ENCODE results near the gene LTBP2. TPM values are rescaled to one million over a fixed set of nuclear protein-coding genes. Genes with fewer than 3 reads are reported as not detected.
A peak's percentile ranks its signal among the peaks of the same experiment; 100 is the strongest.

LTBP2 gene
- total RNA-seq, 1 experiment from 2014 or later, result 124 TPM

DNA sequence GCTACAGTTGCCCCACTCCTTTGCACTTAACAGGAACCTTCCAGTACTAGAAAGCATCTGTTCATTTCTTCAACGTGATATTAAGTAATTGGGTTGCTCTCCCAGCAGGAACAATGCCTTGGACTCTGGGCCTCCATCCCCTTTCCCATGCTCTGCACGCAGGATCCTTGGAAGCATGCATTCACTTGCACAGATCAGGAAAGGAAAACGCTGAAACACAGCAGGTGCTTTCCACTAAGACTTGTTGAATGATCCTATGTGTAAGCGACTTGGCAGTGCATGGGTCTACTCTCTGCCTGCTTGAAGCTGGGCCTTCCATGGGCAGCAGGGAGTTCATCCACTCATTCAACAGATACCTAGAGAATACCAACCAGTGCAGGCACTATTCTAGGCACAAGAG lies 2.3 kb downstream of the LTBP2 start:
- no peaks in the 10 kb centered on the region for H3K9me2 ChIP-seq (ENCODE audit: insufficient read depth)
- no peaks in the 10 kb centered on the region for H3K9me3 ChIP-seq (ENCODE audit: insufficient read depth, low read depth)
- no peak overlapping the region for H2AFZ ChIP-seq
- H3K4me3 ChIP-seq, result no peak overlapping the region
- peaks cover 58% of the 10 kb centered on the region for H3K79me2 ChIP-seq (ENCODE audit: low read depth)
- ChIA-PET CTCF (interaction anchor here (0.5 to 5.5 kb wide), 29 partner anchors 9 to 368 kb away, joined by 3 to 82 read pairs (median 6); partner anchors contain the start of genes AREL1, FCF1, ISCA2 and NPC2), POLR2A (ENCODE audit: unreplicated experiment) (interaction anchor here (0.5 to 1.6 kb wide), 7 partner anchors 10 to 458 kb away, joined by 3 to 25 read pairs (median 7); no protein-coding TSS in a partner anchor)
- DNase-seq, result no peak
- H4K20me1 ChIP-seq (ENCODE audit: insufficient read depth), result no peaks in the 10 kb centered on the region
- H3K4me1 ChIP-seq (replicated peaks; ENCODE audit: insufficient read depth), result peaks cover 35% of the 10 kb centered on the region
- H3K27ac ChIP-seq, result no peak overlapping the region
- H3K27me3 ChIP-seq (ENCODE audit: insufficient read depth, low read depth), result no peaks in the 10 kb centered on the region
- intact Hi-C loops (cut with micrococcal nuclease; ENCODE audit: unreplicated experiment), result loop anchor here (1.0 to 10.0 kb wide), 12 partner anchors 37 to 475 kb away; partner anchors contain the start of genes AREL1, FCF1 and YLPM1
- peaks cover 42% of the 10 kb centered on the region for H3F3A ChIP-seq (ENCODE audit: insufficient read depth, low read depth)
- H3K4me2 ChIP-seq, result peak overlapping the region; percentile 0
- TF ChIP-seq, protein P1, sequence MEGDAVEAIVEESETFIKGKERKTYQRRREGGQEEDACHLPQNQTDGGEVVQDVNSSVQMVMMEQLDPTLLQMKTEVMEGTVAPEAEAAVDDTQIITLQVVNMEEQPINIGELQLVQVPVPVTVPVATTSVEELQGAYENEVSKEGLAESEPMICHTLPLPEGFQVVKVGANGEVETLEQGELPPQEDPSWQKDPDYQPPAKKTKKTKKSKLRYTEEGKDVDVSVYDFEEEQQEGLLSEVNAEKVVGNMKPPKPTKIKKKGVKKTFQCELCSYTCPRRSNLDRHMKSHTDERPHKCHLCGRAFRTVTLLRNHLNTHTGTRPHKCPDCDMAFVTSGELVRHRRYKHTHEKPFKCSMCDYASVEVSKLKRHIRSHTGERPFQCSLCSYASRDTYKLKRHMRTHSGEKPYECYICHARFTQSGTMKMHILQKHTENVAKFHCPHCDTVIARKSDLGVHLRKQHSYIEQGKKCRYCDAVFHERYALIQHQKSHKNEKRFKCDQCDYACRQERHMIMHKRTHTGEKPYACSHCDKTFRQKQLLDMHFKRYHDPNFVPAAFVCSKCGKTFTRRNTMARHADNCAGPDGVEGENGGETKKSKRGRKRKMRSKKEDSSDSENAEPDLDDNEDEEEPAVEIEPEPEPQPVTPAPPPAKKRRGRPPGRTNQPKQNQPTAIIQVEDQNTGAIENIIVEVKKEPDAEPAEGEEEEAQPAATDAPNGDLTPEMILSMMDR (conservative IDR thresholded peaks at IDR 0.05), result no peak
- no peak for TF ChIP-seq EZH2 (IDR thresholded peaks at IDR 0.05; ENCODE audit: low read depth)
- no TSS peak for BruUV-seq (replicated peaks)
- H3K36me3 ChIP-seq (ENCODE audit: low read depth), result 0 out of 2 replicates have a peak, but pooled peaks cover 9% of the 10 kb centered on the region

DNA sequence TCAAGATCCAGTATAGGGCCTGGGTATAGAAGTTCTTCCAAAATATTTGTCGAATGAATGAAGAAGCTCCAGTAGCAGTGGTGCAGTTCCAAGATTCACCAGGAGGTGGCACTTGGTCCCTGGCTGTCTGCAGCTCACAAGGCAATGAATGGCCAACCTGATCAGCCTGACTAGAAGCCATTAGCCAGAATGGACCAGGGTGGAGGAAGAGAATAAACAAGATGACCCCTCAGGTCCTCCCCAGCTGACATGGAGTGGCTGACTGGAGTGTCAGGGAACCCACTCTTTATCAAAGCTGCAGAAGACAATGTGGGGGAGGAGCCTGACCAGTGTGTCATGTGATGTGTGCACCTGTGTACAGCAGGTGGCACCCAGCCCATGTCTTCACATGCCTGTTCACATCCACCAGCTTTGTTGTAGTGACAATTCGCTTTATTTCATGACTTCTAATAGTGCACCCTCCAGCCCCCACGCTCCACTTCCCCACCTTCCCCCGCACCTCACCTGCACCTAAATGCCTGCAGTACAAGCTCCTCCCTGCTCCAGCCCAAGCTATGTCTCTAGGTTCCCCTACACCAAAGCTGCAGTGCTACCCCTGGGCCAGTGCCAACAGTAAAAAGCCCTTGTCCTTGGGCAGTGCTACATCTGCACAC lies 3.0 kb downstream of the LTBP2 start:
- TF ChIP-seq, protein P1 (conservative IDR thresholded peaks at IDR 0.05), result peak; percentile 100
- no peak for TF ChIP-seq EZH2 (IDR thresholded peaks at IDR 0.05; ENCODE audit: low read depth)
- Histone ChIP-seq H3K4me3 (no peak overlapping the region), H3K79me2 (ENCODE audit: low read depth) (peaks cover 53% of the 10 kb centered on the region), H3F3A (ENCODE audit: insufficient read depth, low read depth) (peaks cover 36% of the 10 kb centered on the region), H3K36me3 (ENCODE audit: low read depth) (0 out of 2 replicates have a peak, but pooled peaks cover 9% of the 10 kb centered on the region), H3K27me3 (ENCODE audit: insufficient read depth, low read depth) (no peaks in the 10 kb centered on the region), H3K4me1 (replicated peaks; ENCODE audit: insufficient read depth) (peaks cover 29% of the 10 kb centered on the region), H4K20me1 (ENCODE audit: insufficient read depth) (no peaks in the 10 kb centered on the region), H2AFZ (no peak overlapping the region), H3K27ac (no peak overlapping the region), H3K9me3 (ENCODE audit: insufficient read depth, low read depth) (no peaks in the 10 kb centered on the region), H3K9me2 (ENCODE audit: insufficient read depth) (no peaks in the 10 kb centered on the region), H3K4me2 (peak overlapping the region; percentile 0; the same call in 1 of the 2 replicates)
- no TSS peak for BruUV-seq (replicated peaks)
- CTCF ChIA-PET, result interaction anchor here (0.5 to 5.5 kb wide), 42 partner anchors 10 to 455 kb away, joined by 3 to 82 read pairs (median 6); partner anchors contain the start of genes ACYP1, AREL1, FCF1 and ISCA2
- peak; percentile 79 to 95 for DNase-seq
- POLR2A ChIA-PET (ENCODE audit: unreplicated experiment), result interaction anchor here (0.5 to 1.6 kb wide), 16 partner anchors 10 to 459 kb away, joined by 3 to 25 read pairs (median 4); no protein-coding TSS in a partner anchor
- intact Hi-C loops (cut with micrococcal nuclease; ENCODE audit: unreplicated experiment), result loop anchor here (1.0 to 10.0 kb wide), 11 partner anchors 36 to 476 kb away; partner anchors contain the start of genes AREL1, FCF1 and YLPM1

DNA sequence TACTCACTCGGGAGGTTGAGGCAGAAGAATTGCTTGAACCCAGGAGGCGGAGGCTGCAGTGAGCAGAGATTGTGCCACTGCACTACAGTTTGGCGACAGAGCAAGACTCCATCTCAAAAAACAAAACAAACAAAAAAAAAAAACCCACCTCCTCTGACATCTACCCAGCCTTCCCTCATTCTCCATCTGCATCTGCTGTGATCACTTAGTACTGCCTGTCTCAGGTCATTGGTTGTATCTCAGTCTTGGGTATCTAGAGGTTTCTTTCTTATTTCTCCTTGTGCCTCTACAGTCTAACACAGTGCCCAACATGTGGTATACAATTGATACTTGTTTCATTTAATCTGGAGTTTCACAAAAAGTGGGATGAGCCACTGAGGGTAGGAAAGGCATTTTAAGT lies 5.3 kb downstream of the LTBP2 start:
- H3K27me3 ChIP-seq (ENCODE audit: insufficient read depth, low read depth), result no peaks in the 10 kb centered on the region
- DNase-seq, result no peak
- no peak for TF ChIP-seq EZH2 (IDR thresholded peaks at IDR 0.05; ENCODE audit: low read depth)
- TF ChIP-seq, protein P1 (conservative IDR thresholded peaks at IDR 0.05), result no peak
- no peak overlapping the region for H3K4me3 ChIP-seq
- POLR2A ChIA-PET (ENCODE audit: unreplicated experiment), result interaction anchor here (1.0 kb wide), 1 partner anchor 75 kb away, joined by 4 read pairs; no protein-coding TSS in a partner anchor
- H4K20me1 ChIP-seq (ENCODE audit: insufficient read depth), result no peaks in the 10 kb centered on the region
- intact Hi-C loops (cut with micrococcal nuclease; ENCODE audit: unreplicated experiment), result loop anchor here (10.0 kb wide), 2 partner anchors 282 to 478 kb away; no protein-coding TSS in a partner anchor
- BruUV-seq (replicated peaks), result no TSS peak
- no peak overlapping the region for H2AFZ ChIP-seq
- H3K4me2 ChIP-seq, result no peak overlapping the region
- H3F3A ChIP-seq (ENCODE audit: insufficient read depth, low read depth), result peaks cover 27% of the 10 kb centered on the region
- peaks cover 33% of the 10 kb centered on the region for H3K79me2 ChIP-seq (ENCODE audit: low read depth)
- peaks cover 15% of the 10 kb centered on the region for H3K4me1 ChIP-seq (replicated peaks; ENCODE audit: insufficient read depth)
- CTCF ChIA-PET, result no interaction called here
- no peaks in the 10 kb centered on the region for H3K9me3 ChIP-seq (ENCODE audit: insufficient read depth, low read depth)
- H3K27ac ChIP-seq, result 0 out of 2 replicates have a peak overlapping the region, but pooled peaks have one; percentile 8
- H3K36me3 ChIP-seq (ENCODE audit: low read depth), result peaks cover 14% of the 10 kb centered on the region
- no peaks in the 10 kb centered on the region for H3K9me2 ChIP-seq (ENCODE audit: insufficient read depth)

All from PC-9 (cell line).